Measurements from ENCODE around the gene GATAD1. TPM values are rescaled to one million over a fixed set of nuclear protein-coding genes. Genes with fewer than 3 reads are reported as not detected.
"Not testable (repeated sequence)": the region's sequence is repeated elsewhere in the genome, so short reads cannot be mapped to it uniquely, and the experiment has no call there.

GATAD1 gene
- total and polyA plus RNA-seq, 4 donors, result 14.3 to 49.5 (median 41.5) TPM

- not testable (repeated sequence) for H3K36me3 ChIP-seq (ENCODE audit: control insufficient read depth in 1 of 2, insufficient read depth in 2 of 2, low read length in 1 of 2); ATAC-seq (ENCODE audit: low FRiP score)
- WGBS, 2 donors, result 77 to 78% methylated on average over 6 of the region's 6 CpGs
Measured at GRCh38 chr7:92483624-92484023, 36.3 kb downstream of the GATAD1 start.

GRCh38 chr7:92484226-92484625, 36.9 kb downstream of the GATAD1 start:
- 90 to 94% methylated on average over 6 of the region's 6 CpGs for WGBS, 2 donors
- DNase-seq; H3K36me3 ChIP-seq (ENCODE audit: control insufficient read depth in 1 of 2, insufficient read depth in 2 of 2, low read length in 1 of 2); H3K4me3 ChIP-seq (ENCODE audit: low read length in 2 of 2); H3K27ac ChIP-seq (ENCODE audit: low read depth in 1 of 2, low read length in 2 of 2); intact Hi-C loops (cut with DNase I); H3K4me1 ChIP-seq (ENCODE audit: control insufficient read depth in 1 of 2, insufficient read depth in 2 of 2, low read length in 2 of 2); ATAC-seq (ENCODE audit: low FRiP score); H3K9me3 ChIP-seq (ENCODE audit: control insufficient read depth, low read length); H3K27me3 ChIP-seq (ENCODE audit: control insufficient read depth in 1 of 2, insufficient read depth in 2 of 2, low read length in 1 of 2): not testable (repeated sequence)

More at GRCh38 chr7:92483624-92484023, 36.3 kb downstream of the GATAD1 start:
- H3K27ac ChIP-seq (ENCODE audit: low read depth in 1 of 2, low read length in 2 of 2); H3K27me3 ChIP-seq (ENCODE audit: control insufficient read depth in 1 of 2, insufficient read depth in 2 of 2, low read length in 1 of 2); H3K4me1 ChIP-seq (ENCODE audit: control insufficient read depth in 1 of 2, insufficient read depth in 2 of 2, low read length in 2 of 2); H3K4me3 ChIP-seq (ENCODE audit: low read length in 2 of 2); intact Hi-C loops (cut with DNase I); H3K9me3 ChIP-seq (ENCODE audit: control insufficient read depth, low read length); DNase-seq: not testable (repeated sequence)

GRCh38 chr7:92485267-92485892, 38.1 kb downstream of the GATAD1 start:
- Histone ChIP-seq H3K27ac (ENCODE audit: low read depth in 1 of 2, low read length in 2 of 2) (no peak overlapping the region), H3K4me3 (ENCODE audit: low read length in 2 of 2) (no peak overlapping the region), H3K9me3 (ENCODE audit: control insufficient read depth, low read length) (no peaks in the 10 kb centered on the region), H3K36me3 (ENCODE audit: control insufficient read depth in 1 of 2, insufficient read depth in 2 of 2, low read length in 1 of 2) (peaks cover 0 to 1% of the 10 kb centered on the region in 2 donors), H3K4me1 (ENCODE audit: control insufficient read depth in 1 of 2, insufficient read depth in 2 of 2, low read length in 2 of 2) (no peaks in the 10 kb centered on the region), H3K27me3 (ENCODE audit: control insufficient read depth in 1 of 2, insufficient read depth in 2 of 2, low read length in 1 of 2) (no peaks in the 10 kb centered on the region)
- intact Hi-C loops (cut with DNase I), result no loop called here
- 92 to 93% methylated on average over 2 of the region's 2 CpGs for WGBS, 2 donors
- DNase-seq, result no peak
- no peak for ATAC-seq (ENCODE audit: low FRiP score)

GRCh38 chr7:92485974-92486373, 38.7 kb downstream of the GATAD1 start:
- no peaks in the 10 kb centered on the region for H3K9me3 ChIP-seq (ENCODE audit: control insufficient read depth, low read length)
- ATAC-seq (ENCODE audit: low FRiP score) (no peak), DNase-seq (no peak)
- peaks cover 1 to 2% of the 10 kb centered on the region in 2 donors for H3K36me3 ChIP-seq (ENCODE audit: control insufficient read depth in 1 of 2, insufficient read depth in 2 of 2, low read length in 1 of 2)
- H3K4me3 ChIP-seq (ENCODE audit: low read length in 2 of 2), result no peak overlapping the region
- intact Hi-C loops (cut with DNase I), result no loop called here
- no peaks in the 10 kb centered on the region for H3K27me3 ChIP-seq (ENCODE audit: control insufficient read depth in 1 of 2, insufficient read depth in 2 of 2, low read length in 1 of 2)
- 88 to 89% methylated on average over 2 of the region's 2 CpGs for WGBS, 2 donors
- no peak overlapping the region for H3K27ac ChIP-seq (ENCODE audit: low read depth in 1 of 2, low read length in 2 of 2)
- no peaks in the 10 kb centered on the region for H3K4me1 ChIP-seq (ENCODE audit: control insufficient read depth in 1 of 2, insufficient read depth in 2 of 2, low read length in 2 of 2)

- ATAC-seq (ENCODE audit: low FRiP score), result no peak
- H3K4me3 ChIP-seq (ENCODE audit: low read length in 2 of 2), result no peak overlapping the region
Measured at GRCh38 chr7:92487804-92488203, 40.5 kb downstream of the GATAD1 start.

GRCh38 chr7:92489634-92490033, 42.4 kb downstream of the GATAD1 start:
- intact Hi-C loops (cut with DNase I), result no loop called here
- H3K36me3 ChIP-seq (ENCODE audit: control insufficient read depth in 1 of 2, insufficient read depth in 2 of 2, low read length in 1 of 2), result peaks cover 4 to 9% of the 10 kb centered on the region in 2 donors
- DNase-seq (no peak), ATAC-seq (ENCODE audit: low FRiP score) (no peak)
- no peaks in the 10 kb centered on the region for H3K4me1 ChIP-seq (ENCODE audit: control insufficient read depth in 1 of 2, insufficient read depth in 2 of 2, low read length in 2 of 2)
- H3K27ac ChIP-seq (ENCODE audit: low read depth in 1 of 2, low read length in 2 of 2), result no peak overlapping the region
- H3K9me3 ChIP-seq (ENCODE audit: control insufficient read depth, low read length), result no peaks in the 10 kb centered on the region
- H3K4me3 ChIP-seq (ENCODE audit: low read length in 2 of 2), result no peak overlapping the region
- 73 to 86% methylated on average over 1 of the region's 1 CpG for WGBS, 2 donors
- no peaks in the 10 kb centered on the region for H3K27me3 ChIP-seq (ENCODE audit: control insufficient read depth in 1 of 2, insufficient read depth in 2 of 2, low read length in 1 of 2)

More at GRCh38 chr7:92487804-92488203, 40.5 kb downstream of the GATAD1 start:
- no peak for DNase-seq
- intact Hi-C loops (cut with DNase I), result no loop called here
- no peaks in the 10 kb centered on the region for H3K9me3 ChIP-seq (ENCODE audit: control insufficient read depth, low read length)
- no peaks in the 10 kb centered on the region for H3K27me3 ChIP-seq (ENCODE audit: control insufficient read depth in 1 of 2, insufficient read depth in 2 of 2, low read length in 1 of 2)
- H3K27ac ChIP-seq (ENCODE audit: low read depth in 1 of 2, low read length in 2 of 2), result no peak overlapping the region
- H3K36me3 ChIP-seq (ENCODE audit: control insufficient read depth in 1 of 2, insufficient read depth in 2 of 2, low read length in 1 of 2), result peaks cover 2 to 6% of the 10 kb centered on the region in 2 donors
- no peaks in the 10 kb centered on the region for H3K4me1 ChIP-seq (ENCODE audit: control insufficient read depth in 1 of 2, insufficient read depth in 2 of 2, low read length in 2 of 2)

- 74 to 78% methylated on average over 2 of the region's 2 CpGs for WGBS, 2 donors
- no peak for ATAC-seq (ENCODE audit: low FRiP score)
- intact Hi-C loops (cut with DNase I), result no loop called here
- Histone ChIP-seq H3K27ac (ENCODE audit: low read depth in 1 of 2, low read length in 2 of 2) (no peak overlapping the region), H3K27me3 (ENCODE audit: control insufficient read depth in 1 of 2, insufficient read depth in 2 of 2, low read length in 1 of 2) (no peaks in the 10 kb centered on the region), H3K36me3 (ENCODE audit: control insufficient read depth in 1 of 2, insufficient read depth in 2 of 2, low read length in 1 of 2) (peaks cover 5 to 7% of the 10 kb centered on the region in 2 donors), H3K9me3 (ENCODE audit: control insufficient read depth, low read length) (no peaks in the 10 kb centered on the region), H3K4me3 (ENCODE audit: low read length in 2 of 2) (no peak overlapping the region), H3K4me1 (ENCODE audit: control insufficient read depth in 1 of 2, insufficient read depth in 2 of 2, low read length in 2 of 2) (no peaks in the 10 kb centered on the region)
- no peak for DNase-seq
Measured at GRCh38 chr7:92496876-92497275, 49.6 kb downstream of the GATAD1 start.

GRCh38 chr7:92498557-92498956, 51.3 kb downstream of the GATAD1 start:
- Histone ChIP-seq H3K36me3 (ENCODE audit: control insufficient read depth in 1 of 2, insufficient read depth in 2 of 2, low read length in 1 of 2) (peaks cover 3 to 4% of the 10 kb centered on the region in 2 donors), H3K9me3 (ENCODE audit: control insufficient read depth, low read length) (no peaks in the 10 kb centered on the region), H3K27me3 (ENCODE audit: control insufficient read depth in 1 of 2, insufficient read depth in 2 of 2, low read length in 1 of 2) (no peaks in the 10 kb centered on the region), H3K27ac (ENCODE audit: low read depth in 1 of 2, low read length in 2 of 2) (no peak overlapping the region), H3K4me3 (ENCODE audit: low read length in 2 of 2) (no peak overlapping the region), H3K4me1 (ENCODE audit: control insufficient read depth in 1 of 2, insufficient read depth in 2 of 2, low read length in 2 of 2) (no peaks in the 10 kb centered on the region)
- ATAC-seq (ENCODE audit: low FRiP score) (no peak), DNase-seq (no peak)
- WGBS, 2 donors, result 84 to 92% methylated on average over 2 of the region's 2 CpGs
- intact Hi-C loops (cut with DNase I), result no loop called here

GRCh38 chr7:92503767-92504166, 56.5 kb downstream of the GATAD1 start:
- H3K27ac ChIP-seq (ENCODE audit: low read depth in 1 of 2, low read length in 2 of 2), result no peak overlapping the region
- intact Hi-C loops (cut with DNase I), result no loop called here
- WGBS, 2 donors, result 94 to 100% methylated on average over 2 of the region's 2 CpGs
- H3K27me3 ChIP-seq (ENCODE audit: control insufficient read depth in 1 of 2, insufficient read depth in 2 of 2, low read length in 1 of 2), result no peaks in the 10 kb centered on the region
- no peaks in the 10 kb centered on the region for H3K4me1 ChIP-seq (ENCODE audit: control insufficient read depth in 1 of 2, insufficient read depth in 2 of 2, low read length in 2 of 2)
- no peaks in the 10 kb centered on the region for H3K9me3 ChIP-seq (ENCODE audit: control insufficient read depth, low read length)
- H3K4me3 ChIP-seq (ENCODE audit: low read length in 2 of 2), result no peak overlapping the region
- ATAC-seq (ENCODE audit: low FRiP score) (no peak), DNase-seq (no peak)
- peaks cover 0 to 4% of the 10 kb centered on the region in 2 donors for H3K36me3 ChIP-seq (ENCODE audit: control insufficient read depth in 1 of 2, insufficient read depth in 2 of 2, low read length in 1 of 2)
